Activated B cell treated with CpG ODN at 0.5 μM for 24 hours (primary cell): Measurements from ENCODE around the gene SHC2. TPM values are rescaled to one million over a fixed set of nuclear protein-coding genes. Genes with fewer than 3 reads are reported as not detected.

ENCODE experiments used
- ATAC-seq: fragments of 200-7000 bp; cut with Tn5 transposase; one replicate; pipeline ENCODE4 v1.10.0; 2021; ENCODE audit warnings: low read depth, mild to moderate bottlenecking, moderate library complexity
- CTCF ChIA-PET: fragments of 350-600 bp; sonication (Branson Sonifier 250); formaldehyde crosslinking; loops from one replicate; lab custom pipeline; 2021; ENCODE audit warnings: antibody characterized with exemption; lab: Charles Lee
- POLR2A ChIA-PET: fragments of 350-600 bp; sonication (Branson Sonifier 250); formaldehyde crosslinking; loops from one replicate; lab custom pipeline; 2021; ENCODE audit warnings: antibody characterized with exemption; lab: Charles Lee
- DNase-seq: peaks from one replicate; pipeline ENCODE4 v3.0.0; 2022
- H3K27ac Mint-ChIP-seq: one replicate; pipeline ENCODE4 v1.8.0; 2020; ENCODE audit warnings: mixed read lengths
- H3K27me3 Mint-ChIP-seq: one replicate; pipeline ENCODE4 v1.8.0; 2021; ENCODE audit warnings: mixed read lengths
- H3K36me3 Mint-ChIP-seq: one replicate; pipeline ENCODE4 v1.8.0; 2021; ENCODE audit warnings: low read depth, mixed read lengths
- H3K4me1 Mint-ChIP-seq: one replicate; pipeline ENCODE4 v1.8.0; 2021; ENCODE audit warnings: mixed read lengths
- H3K4me3 Mint-ChIP-seq: one replicate; pipeline ENCODE4 v1.8.0; 2020; ENCODE audit warnings: mild to moderate bottlenecking, mixed read lengths
- H3K9me3 Mint-ChIP-seq: one replicate; pipeline ENCODE4 v1.8.0; 2020; ENCODE audit warnings: mixed read lengths
- CTCF ChIP-seq: fragments of 200-600 bp; IDR thresholded peaks from one replicate; pipeline ENCODE4 v1.8.0; 2022; ENCODE audit warnings: antibody characterized with exemption, mild to moderate bottlenecking
- intact Hi-C: fragments of 100-400 bp; cut with micrococcal nuclease; formaldehyde crosslinking; loops from one replicate; pipeline ENCODE4 v1.15.1; 2024
- total RNA-seq: library from RNA; stranded (reverse); gene quantifications from 2 replicates; pipeline ENCODE4 v1.2.3, GENCODE V29; 2022

SHC2 gene
- total RNA-seq, 1 donor from 2014 or later = not detected

DNA sequence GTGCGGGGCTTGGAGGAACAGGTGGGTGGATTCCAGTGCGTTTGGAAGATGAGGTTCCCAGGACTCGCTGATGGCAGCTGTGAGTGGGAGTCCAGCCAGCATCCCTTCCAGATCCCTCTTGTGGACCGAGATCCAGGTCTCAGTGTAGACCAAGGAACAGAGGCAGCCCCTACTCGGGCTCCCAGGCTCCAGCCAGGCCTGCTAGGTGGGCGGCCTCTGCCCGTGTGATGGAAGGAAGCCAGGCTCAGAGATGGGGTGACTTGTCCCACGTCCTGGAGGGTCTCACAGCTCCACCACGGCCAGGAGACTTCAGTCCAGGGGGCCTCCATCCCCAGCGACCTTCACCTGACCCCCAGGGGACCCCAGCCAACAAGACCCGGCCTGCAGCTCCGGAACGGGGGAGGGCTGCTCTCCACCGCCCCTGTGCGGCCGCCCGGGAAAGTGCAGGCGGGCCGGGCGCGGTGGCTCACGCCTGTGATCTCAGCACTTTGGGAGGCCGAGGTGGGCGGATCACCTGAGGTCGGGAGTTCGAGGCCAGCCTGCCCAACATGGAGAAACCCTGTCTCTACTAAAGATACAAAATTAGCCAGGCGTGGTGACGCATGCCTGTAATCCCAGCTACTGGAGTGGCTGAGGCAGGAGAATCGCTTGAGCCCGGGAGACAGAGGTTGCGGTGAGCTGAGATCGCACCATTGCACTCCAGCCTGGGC, 34.7 kb upstream of the SHC2 start:
- DNase-seq (no peak), ATAC-seq (no peak)
- Mint-ChIP-seq H3K4me3 (no peak overlapping the region), H3K27ac (no peak overlapping the region), H3K36me3 (no peaks in the 10 kb centered on the region), H3K4me1 (peaks cover 8% of the 10 kb centered on the region), H3K27me3 (peaks cover 15% of the 10 kb centered on the region), H3K9me3 (no peaks in the 10 kb centered on the region)
- POLR2A ChIA-PET = interaction anchor here (0.6 to 1.3 kb wide), 2 partner anchors 8 to 11 kb away, joined by 3 to 5 read pairs; no protein-coding TSS in a partner anchor
- CTCF ChIA-PET = interaction anchor here (0.6 kb wide), 1 partner anchor 9 kb away, joined by 3 read pairs; no protein-coding TSS in a partner anchor
- intact Hi-C loops = no loop called here
- no peak for TF ChIP-seq CTCF

DNA sequence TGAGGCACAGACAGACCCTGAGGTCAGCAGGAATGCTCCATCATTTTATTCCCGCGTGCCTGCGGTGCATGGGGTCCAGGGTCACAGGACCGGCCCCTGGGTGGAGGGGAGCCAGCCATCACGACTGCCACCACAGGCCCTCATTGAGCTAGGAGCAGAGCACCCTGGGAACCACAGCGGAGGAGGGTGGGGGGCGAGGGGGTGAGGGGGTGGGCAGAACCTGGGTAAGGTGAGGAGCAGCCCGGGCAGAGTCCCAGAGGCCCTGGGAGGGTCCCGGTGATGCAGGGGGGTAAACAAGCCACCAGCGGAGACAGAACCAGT, 34.2 kb upstream of the SHC2 start:
- H3K9me3 Mint-ChIP-seq = no peaks in the 10 kb centered on the region
- no peak overlapping the region for H3K4me3 Mint-ChIP-seq
- H3K4me1 Mint-ChIP-seq = peaks cover 8% of the 10 kb centered on the region
- H3K36me3 Mint-ChIP-seq = no peaks in the 10 kb centered on the region
- DNase-seq (no peak), ATAC-seq (no peak)
- no peak overlapping the region for H3K27ac Mint-ChIP-seq
- peaks cover 15% of the 10 kb centered on the region for H3K27me3 Mint-ChIP-seq
- no peak for TF ChIP-seq CTCF
- intact Hi-C loops = no loop called here
- CTCF ChIA-PET = interaction anchor here (0.6 kb wide), 1 partner anchor 10 kb away, joined by 3 read pairs; no protein-coding TSS in a partner anchor
- POLR2A ChIA-PET = interaction anchor here (0.6 to 1.3 kb wide), 2 partner anchors 9 to 11 kb away, joined by 3 to 5 read pairs; no protein-coding TSS in a partner anchor

DNA sequence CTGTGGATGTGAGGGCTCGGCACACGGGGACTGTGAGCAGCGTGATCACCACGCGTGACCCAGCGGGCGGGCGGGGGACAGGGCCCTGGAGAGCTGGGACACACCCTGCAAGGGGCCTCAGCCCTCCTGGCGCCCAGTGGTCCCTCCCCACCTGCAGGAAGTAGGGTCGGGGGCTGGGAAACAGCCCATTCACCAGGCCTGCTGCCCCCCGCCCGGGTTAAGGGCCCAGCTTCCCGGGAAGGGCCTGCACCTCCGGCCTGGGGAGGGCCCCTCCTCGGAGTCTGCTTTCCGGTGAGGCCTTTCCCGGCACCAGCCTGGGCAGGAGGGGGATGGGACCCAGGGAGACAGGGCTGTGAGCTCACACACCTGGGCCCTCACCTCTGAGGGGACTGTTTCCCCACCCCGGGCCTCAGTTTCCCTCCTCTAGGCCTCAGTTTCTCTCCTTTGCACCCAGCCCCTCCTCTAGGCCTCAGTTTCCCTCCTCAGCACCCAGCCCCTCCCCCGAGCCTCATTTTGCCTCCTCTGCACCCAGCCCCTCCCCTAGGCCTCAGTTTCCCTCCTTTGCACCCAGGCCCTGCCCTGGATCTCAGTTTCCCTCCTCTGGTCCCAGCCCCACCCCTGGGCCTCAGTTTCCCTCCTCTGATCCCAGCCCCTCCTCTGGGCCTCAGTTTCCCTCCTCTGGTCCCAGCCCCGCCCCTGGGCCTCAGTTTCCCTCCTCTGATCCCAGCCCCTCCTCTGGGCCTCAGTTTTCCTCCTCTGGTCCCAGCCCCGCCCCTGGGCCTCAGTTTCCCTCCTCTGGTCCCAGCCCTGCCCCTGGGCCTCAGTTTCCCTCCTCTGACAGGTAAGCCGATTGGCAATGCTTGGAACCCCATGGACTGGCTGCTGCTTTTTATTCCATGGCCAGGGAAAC, 33.6 kb upstream of the SHC2 start:
- TF ChIP-seq CTCF = no peak
- Mint-ChIP-seq H3K27ac (no peak overlapping the region), H3K4me3 (no peak overlapping the region), H3K9me3 (no peaks in the 10 kb centered on the region), H3K27me3 (peaks cover 12% of the 10 kb centered on the region), H3K4me1 (peaks cover 14% of the 10 kb centered on the region), H3K36me3 (no peaks in the 10 kb centered on the region)
- ATAC-seq (no peak), DNase-seq (no peak)
- ChIA-PET CTCF (no interaction called here), POLR2A (no interaction called here)
- intact Hi-C loops = no loop called here

- H3K36me3 Mint-ChIP-seq = no peaks in the 10 kb centered on the region
- peaks cover 6% of the 10 kb centered on the region for H3K27me3 Mint-ChIP-seq
- H3K4me1 Mint-ChIP-seq = peaks cover 11% of the 10 kb centered on the region
- CTCF ChIA-PET = no interaction called here
- TF ChIP-seq CTCF = no peak
- H3K4me3 Mint-ChIP-seq = no peak overlapping the region
- H3K9me3 Mint-ChIP-seq = no peaks in the 10 kb centered on the region
- ATAC-seq (no peak), DNase-seq (no peak)
- POLR2A ChIA-PET = interaction anchor here (3.6 kb wide), 1 partner anchor 13 kb away, joined by 13 read pairs; no protein-coding TSS in a partner anchor
- no peak overlapping the region for H3K27ac Mint-ChIP-seq
- intact Hi-C loops = no loop called here
Observed at GRCh38 chr19:493391-494170, 32.7 kb upstream of the SHC2 start.
